ENCODE data around the gene ATN1. TPM values are rescaled to one million over a fixed set of nuclear protein-coding genes. Genes with fewer than 3 reads are reported as not detected.
A peak's percentile ranks its signal among the peaks of the same experiment; 100 is the strongest.

Gene ATN1
- total RNA-seq, 2 experiments from 2014 or later, result 31.0 to 31.3 TPM

DNA sequence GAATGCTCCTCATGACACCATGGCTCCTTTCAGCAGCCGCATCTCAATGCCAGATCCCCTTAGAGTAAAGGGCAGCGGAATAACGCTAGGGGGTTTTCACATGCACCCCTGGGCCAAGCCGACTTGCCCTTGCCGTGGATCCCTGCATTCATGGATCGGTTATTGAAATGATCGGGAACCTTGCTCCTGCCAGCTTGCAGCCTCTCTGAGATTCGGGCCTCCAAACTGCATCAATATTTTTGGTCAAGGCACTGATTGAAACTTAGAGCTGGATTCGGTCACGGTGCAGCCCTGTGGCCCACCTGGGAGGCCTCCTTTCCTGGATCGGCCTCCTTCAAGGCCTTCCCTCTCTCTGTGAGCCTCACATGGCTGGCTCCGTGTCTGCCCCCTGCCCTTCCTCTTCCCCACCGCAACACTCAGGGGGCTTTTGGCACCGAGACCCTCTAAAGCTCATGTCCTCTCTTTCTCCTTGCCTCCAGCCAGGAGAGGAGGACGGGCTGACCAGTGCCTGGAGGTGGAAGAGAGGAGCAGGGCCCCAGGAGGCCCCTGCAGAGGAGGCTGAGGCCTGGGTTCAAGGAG, 25.2 kb downstream of the ATN1 start:
- ATAC-seq (ENCODE audit: low read depth), result no peak
- POLR2A ChIA-PET, result interaction anchor here (1.1 to 21.6 kb wide), 9 partner anchors 7 to 229 kb away, joined by 3 to 1055 read pairs (median 11); partner anchors contain the start of genes C12orf57, CDCA3, EMG1 and PHB2
- Mint-ChIP-seq H3K4me1 (peaks cover 71% of the 10 kb centered on the region), H3K9me3 (no peaks in the 10 kb centered on the region), H3K27ac (peak overlapping the region; percentile 100), H3K27me3 (no peaks in the 10 kb centered on the region), H3K4me3 (peak overlapping the region; percentile 100), H3K36me3 (peaks cover 44% of the 10 kb centered on the region)
- no peak for DNase-seq

GRCh38 chr12:6953442-6954315, 25.9 kb downstream of the ATN1 start:
- ATAC-seq (ENCODE audit: low read depth) (peak; percentile 23), DNase-seq (peak; percentile 78)
- H3K9me3 Mint-ChIP-seq, result no peaks in the 10 kb centered on the region
- H3K27me3 Mint-ChIP-seq, result no peaks in the 10 kb centered on the region
- peak overlapping the region; percentile 100 for H3K27ac Mint-ChIP-seq
- peak overlapping the region; percentile 100 for H3K4me3 Mint-ChIP-seq
- H3K36me3 Mint-ChIP-seq, result peaks cover 51% of the 10 kb centered on the region
- H3K4me1 Mint-ChIP-seq, result peaks cover 72% of the 10 kb centered on the region
- POLR2A ChIA-PET, result interaction anchor here (1.3 to 21.6 kb wide), 7 partner anchors 7 to 80 kb away, joined by 4 to 1055 read pairs (median 19); partner anchors contain the start of genes C12orf57, PTPN6, RNU7-1 and SPSB2

DNA sequence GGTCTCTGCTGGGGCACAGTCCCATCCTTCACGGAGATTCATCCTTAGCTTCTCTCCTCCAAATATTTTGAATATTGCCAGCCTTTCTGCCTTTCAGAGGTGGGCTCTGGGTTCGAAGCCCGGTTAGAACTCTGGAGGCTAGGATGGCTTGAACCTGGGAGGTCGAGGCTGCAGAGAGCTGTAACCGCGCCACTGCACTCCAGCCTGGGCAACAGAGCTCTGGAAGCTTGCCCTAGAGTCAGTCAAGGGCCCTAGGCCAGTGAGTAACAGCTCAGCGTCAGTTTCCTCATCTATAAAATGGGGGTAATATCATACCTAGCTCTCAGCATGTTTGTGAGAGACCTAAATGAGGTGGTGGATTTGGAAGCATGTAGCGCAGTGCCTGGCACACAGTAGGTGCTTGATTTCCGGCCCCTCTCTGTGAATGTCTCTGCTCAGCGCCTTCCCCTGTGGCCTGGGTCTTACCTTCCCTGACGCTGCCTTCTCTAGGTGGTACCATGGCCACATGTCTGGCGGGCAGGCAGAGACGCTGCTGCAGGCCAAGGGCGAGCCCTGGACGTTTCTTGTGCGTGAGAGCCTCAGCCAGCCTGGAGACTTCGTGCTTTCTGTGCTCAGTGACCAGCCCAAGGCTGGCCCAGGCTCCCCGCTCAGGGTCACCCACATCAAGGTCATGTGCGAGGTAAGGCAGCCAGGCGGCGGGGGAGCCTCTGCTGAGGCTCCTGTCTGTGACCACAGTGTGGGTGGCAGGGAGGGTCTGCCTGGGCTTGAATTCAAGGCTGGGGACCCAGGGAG, 26.8 kb downstream of the ATN1 start:
- POLR2A ChIA-PET, result interaction anchor here (1.8 to 21.6 kb wide), 4 partner anchors 6 to 103 kb away, joined by 4 to 1055 read pairs (median 530); partner anchors contain the start of genes C12orf57, CDCA3, PTPN6 and RNU7-1
- ATAC-seq (ENCODE audit: low read depth) (no peak), DNase-seq (peak; percentile 54)
- Mint-ChIP-seq H3K4me1 (peaks cover 72% of the 10 kb centered on the region), H3K36me3 (peaks cover 58% of the 10 kb centered on the region), H3K9me3 (no peaks in the 10 kb centered on the region), H3K27me3 (no peaks in the 10 kb centered on the region), H3K27ac (peak overlapping the region; percentile 100), H3K4me3 (peak overlapping the region; percentile 100)

- H3K27ac Mint-ChIP-seq, result peak overlapping the region; percentile 100
- no peaks in the 10 kb centered on the region for H3K9me3 Mint-ChIP-seq
- POLR2A ChIA-PET, result interaction anchor here (0.5 to 21.6 kb wide), 6 partner anchors 5 to 183 kb away, joined by 4 to 1055 read pairs (median 7); partner anchors contain the start of genes C12orf57, CDCA3, PTPN6 and RNU7-1
- DNase-seq, result peak; percentile 50
- H3K36me3 Mint-ChIP-seq, result peaks cover 61% of the 10 kb centered on the region
- ATAC-seq (ENCODE audit: low read depth), result no peak
- peaks cover 67% of the 10 kb centered on the region for H3K4me1 Mint-ChIP-seq
- peak overlapping the region; percentile 100 for H3K4me3 Mint-ChIP-seq
- no peaks in the 10 kb centered on the region for H3K27me3 Mint-ChIP-seq
These were observed 27.6 kb downstream of the ATN1 start for GRCh38 chr12:6955108-6956020.

DNA sequence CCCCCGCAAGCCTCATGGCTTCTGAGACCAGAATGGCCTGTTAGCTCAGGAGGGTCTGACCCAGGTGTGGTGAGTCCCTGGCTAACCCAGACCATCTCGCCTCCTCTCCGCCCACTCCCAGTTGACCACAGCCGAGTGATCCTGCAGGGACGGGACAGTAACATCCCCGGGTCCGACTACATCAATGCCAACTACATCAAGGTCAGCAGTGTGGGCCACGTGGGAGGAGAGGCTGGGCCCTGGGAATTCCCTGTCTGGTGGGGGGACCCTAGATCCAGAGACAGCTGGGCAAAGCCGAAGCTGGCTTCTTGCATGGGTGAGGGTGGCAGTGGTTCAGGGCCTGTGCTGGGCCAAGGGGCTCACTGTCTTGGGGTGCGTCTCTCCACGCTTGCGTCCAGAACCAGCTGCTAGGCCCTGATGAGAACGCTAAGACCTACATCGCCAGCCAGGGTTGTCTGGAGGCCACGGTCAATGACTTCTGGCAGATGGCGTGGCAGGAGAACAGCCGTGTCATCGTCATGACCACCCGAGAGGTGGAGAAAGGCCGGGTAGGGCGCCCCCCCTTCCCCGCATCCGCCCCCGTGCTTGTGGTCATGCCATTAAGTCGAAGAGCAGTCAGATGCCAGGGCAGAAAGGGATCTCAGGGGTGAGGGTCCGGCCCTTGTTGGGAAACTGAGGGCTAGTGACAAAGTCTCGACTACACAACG, 28.4 kb downstream of the ATN1 start:
- H3K36me3 Mint-ChIP-seq, result peaks cover 65% of the 10 kb centered on the region
- DNase-seq (peak; percentile 53), ATAC-seq (ENCODE audit: low read depth) (no peak)
- peak overlapping the region; percentile 100 for H3K27ac Mint-ChIP-seq
- no peaks in the 10 kb centered on the region for H3K9me3 Mint-ChIP-seq
- peaks cover 68% of the 10 kb centered on the region for H3K4me1 Mint-ChIP-seq
- POLR2A ChIA-PET, result interaction anchor here (1.6 to 13.5 kb wide), 4 partner anchors 12 to 104 kb away, joined by 4 to 1055 read pairs (median 7); partner anchors contain the start of genes C12orf57, CDCA3, PTPN6 and RNU7-1
- no peaks in the 10 kb centered on the region for H3K27me3 Mint-ChIP-seq
- H3K4me3 Mint-ChIP-seq, result peak overlapping the region; percentile 100

DNA sequence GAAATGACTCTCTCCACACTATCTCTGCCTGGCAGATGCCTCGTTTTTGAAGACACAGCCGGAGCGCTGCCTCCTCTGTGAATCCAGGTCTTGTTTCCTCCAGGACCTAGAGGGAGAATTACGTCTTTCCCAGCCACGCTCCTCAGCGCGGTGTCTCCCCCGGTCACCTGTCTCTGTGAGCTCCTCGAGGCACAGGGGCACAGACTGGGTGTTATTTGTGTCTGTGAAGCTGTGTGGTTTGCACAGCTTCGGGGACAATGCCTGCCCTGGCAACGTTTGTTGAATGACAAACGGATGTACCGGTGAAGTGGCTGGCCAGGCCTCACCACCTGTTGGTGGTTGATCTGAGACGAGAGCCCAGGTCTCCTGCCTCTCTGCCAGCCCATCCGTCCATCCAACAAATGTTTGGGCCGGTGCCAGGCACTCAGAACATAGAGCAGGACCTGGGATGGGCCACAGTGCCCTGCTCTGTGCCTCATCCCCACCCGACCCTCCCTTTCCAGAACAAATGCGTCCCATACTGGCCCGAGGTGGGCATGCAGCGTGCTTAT, 29.5 kb downstream of the ATN1 start:
- Mint-ChIP-seq H3K27ac (peak overlapping the region; percentile 100), H3K27me3 (no peaks in the 10 kb centered on the region), H3K4me3 (peak overlapping the region; percentile 100), H3K4me1 (peaks cover 78% of the 10 kb centered on the region), H3K36me3 (peaks cover 59% of the 10 kb centered on the region), H3K9me3 (no peaks in the 10 kb centered on the region)
- DNase-seq (no peak), ATAC-seq (ENCODE audit: low read depth) (no peak)
- POLR2A ChIA-PET, result interaction anchor here (1.6 to 13.5 kb wide), 4 partner anchors 11 to 85 kb away, joined by 5 to 1055 read pairs (median 9); partner anchors contain the start of genes C12orf57, ENO2, PTPN6 and RNU7-1

- POLR2A ChIA-PET, result interaction anchor here (1.4 to 13.5 kb wide), 6 partner anchors 14 to 151 kb away, joined by 8 to 1055 read pairs (median 12); partner anchors contain the start of genes C12orf57, C1RL, CDCA3 and ENO2
- peaks cover 78% of the 10 kb centered on the region for H3K4me1 Mint-ChIP-seq
- H3K27ac Mint-ChIP-seq, result peak overlapping the region; percentile 100
- H3K27me3 Mint-ChIP-seq, result no peaks in the 10 kb centered on the region
- H3K9me3 Mint-ChIP-seq, result no peaks in the 10 kb centered on the region
- ATAC-seq (ENCODE audit: low read depth) (no peak), DNase-seq (peak; percentile 59)
- peak overlapping the region; percentile 89 for H3K4me3 Mint-ChIP-seq
- H3K36me3 Mint-ChIP-seq, result peaks cover 52% of the 10 kb centered on the region
These were observed 30.2 kb downstream of the ATN1 start for GRCh38 chr12:6957741-6958608.

- DNase-seq (peak; percentile 70), ATAC-seq (ENCODE audit: low read depth) (no peak)
- H3K9me3 Mint-ChIP-seq, result no peaks in the 10 kb centered on the region
- no peaks in the 10 kb centered on the region for H3K27me3 Mint-ChIP-seq
- POLR2A ChIA-PET, result interaction anchor here (1.1 to 13.5 kb wide), 11 partner anchors 9 to 150 kb away, joined by 3 to 1055 read pairs (median 8); partner anchors contain the start of genes C12orf57, C1RL, CDCA3 and EMG1
- H3K27ac Mint-ChIP-seq, result peak overlapping the region; percentile 100
- peak overlapping the region; percentile 89 for H3K4me3 Mint-ChIP-seq
- H3K4me1 Mint-ChIP-seq, result peaks cover 74% of the 10 kb centered on the region
- peaks cover 47% of the 10 kb centered on the region for H3K36me3 Mint-ChIP-seq
These were observed 30.9 kb downstream of the ATN1 start for GRCh38 chr12:6958609-6959057.

DNA sequence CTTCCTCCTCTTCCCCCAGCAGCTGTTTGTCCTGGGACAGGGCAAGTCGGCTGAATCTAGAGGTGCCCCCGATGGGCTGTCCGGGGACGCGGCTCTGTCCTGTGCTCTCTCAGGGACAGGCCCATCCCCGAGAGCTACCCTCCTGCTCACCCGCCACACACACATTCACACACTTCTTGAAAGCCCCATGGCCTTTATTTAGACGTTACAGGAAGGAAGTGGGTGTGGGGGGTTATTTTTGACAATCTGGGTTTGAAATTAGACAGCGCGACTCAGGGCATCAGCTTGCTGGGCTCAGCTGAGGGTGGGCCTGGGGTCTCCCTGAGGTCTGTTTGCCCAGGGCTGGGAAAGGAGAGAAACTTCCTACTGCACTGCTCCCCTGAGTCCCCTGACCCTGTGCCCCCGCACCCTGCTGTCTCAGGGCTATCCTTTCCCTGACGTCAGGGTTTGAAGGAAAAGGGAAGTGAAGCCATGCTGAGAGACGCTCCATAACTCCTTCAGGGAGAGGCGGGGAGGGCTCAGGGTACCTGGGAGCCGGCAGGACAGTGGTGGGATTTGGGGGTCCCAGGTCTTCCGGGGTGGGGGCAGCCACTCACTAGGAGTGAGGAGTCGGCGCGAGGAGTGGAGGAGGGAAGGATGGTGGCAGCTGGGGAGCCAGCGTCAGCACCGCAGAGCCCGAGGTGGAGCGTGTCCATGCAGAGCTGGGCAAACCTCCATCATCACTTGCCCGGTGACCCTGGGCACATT, 31.5 kb downstream of the ATN1 start:
- Mint-ChIP-seq H3K4me3 (peak overlapping the region; percentile 89), H3K27me3 (no peaks in the 10 kb centered on the region), H3K9me3 (no peaks in the 10 kb centered on the region), H3K4me1 (peaks cover 68% of the 10 kb centered on the region), H3K27ac (peak overlapping the region; percentile 100), H3K36me3 (peaks cover 47% of the 10 kb centered on the region)
- peak; percentile 66 for DNase-seq
- POLR2A ChIA-PET, result interaction anchor here (0.6 to 13.5 kb wide), 13 partner anchors 9 to 149 kb away, joined by 3 to 1055 read pairs (median 8); partner anchors contain the start of genes C12orf57, C1RL, CDCA3 and EMG1
- ATAC-seq (ENCODE audit: low read depth), result peak; percentile 57

Data from activated naive CD8-positive, alpha-beta T cell treated with anti-CD3 and anti-CD28 coated beads, Interleukin-2, amount 10 ng/mL, durations not matched to agents 7 days and 5 days (primary cell).